NB4 (cell line): ENCODE measurements around the gene CCDC158.

Experiments used
- DNase-seq: peaks from one replicate; pipeline ENCODE4 v3.0.0; 2010; ENCODE audit warnings: low read depth
- H3K4me3 ChIP-seq: one replicate; pipeline ENCODE4 v1.5.1; 2011; ENCODE audit warnings: mild to moderate bottlenecking, low read depth, low read length, moderate library complexity
- CTCF ChIP-seq: IDR thresholded peaks from one replicate; pipeline ENCODE4 v1.5.1; 2012; ENCODE audit warnings: low read depth, low read length
- MAX ChIP-seq: IDR thresholded peaks from 2 replicates; pipeline ENCODE4 v1.6.1; 2011; ENCODE audit warnings: low read depth, low read length
- MYC ChIP-seq: IDR thresholded peaks from 2 replicates; pipeline ENCODE4 v1.6.1; 2011; ENCODE audit warnings: low read depth, low read length
- POLR2A ChIP-seq: IDR thresholded peaks from 2 replicates; pipeline ENCODE4 v1.6.1; 2011; ENCODE audit warnings: mild to moderate bottlenecking; ENCODE audit not compliant: insufficient read length; ENCODE audit errors: extremely low read depth

Gene CCDC158

DNA sequence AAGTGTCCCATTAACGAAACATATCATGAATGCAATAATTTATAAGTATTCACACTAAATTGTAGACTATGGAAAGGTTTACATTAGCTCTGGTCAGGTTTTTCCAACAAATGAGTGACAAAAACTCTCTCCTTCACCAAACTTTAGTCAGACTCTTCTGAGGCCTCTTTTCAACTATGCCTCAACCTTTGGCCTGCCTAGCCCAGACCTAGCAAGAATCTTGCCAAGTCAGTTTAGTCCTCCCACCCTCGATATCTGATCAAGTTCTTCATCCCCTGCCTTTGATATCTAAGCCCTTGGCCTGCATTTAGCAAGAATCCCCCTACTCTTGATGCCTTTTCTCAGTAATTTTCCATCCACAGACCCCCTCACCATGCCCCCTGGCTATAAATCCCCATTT lies 37.9 kb downstream of the CCDC158 start:
- no peak for TF ChIP-seq POLR2A
- no peak for TF ChIP-seq CTCF
- TF ChIP-seq MYC = no peak
- no peak for TF ChIP-seq MAX
- no peak for DNase-seq
- H3K4me3 ChIP-seq = no peak overlapping the region

DNA sequence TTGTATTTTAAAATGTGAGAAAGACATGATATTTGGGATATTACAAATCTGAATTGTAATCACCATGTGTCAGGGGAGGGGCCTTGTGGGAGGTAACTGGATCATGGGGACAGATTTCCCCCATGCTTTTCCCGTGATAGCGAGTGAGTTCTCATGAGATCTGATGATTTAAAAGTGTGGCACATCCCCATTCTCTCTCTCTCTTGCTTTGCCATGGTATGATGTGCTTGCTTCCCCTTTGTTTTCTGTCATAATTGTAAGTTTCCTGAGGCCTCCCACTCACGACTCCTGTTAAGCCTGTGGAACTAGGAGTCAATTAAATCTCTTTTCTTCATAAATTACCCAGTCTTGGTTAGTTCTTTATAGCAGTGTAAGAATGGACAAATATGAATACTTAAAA lies 39.0 kb downstream of the CCDC158 start:
- DNase-seq = no peak
- no peak overlapping the region for H3K4me3 ChIP-seq
- TF ChIP-seq POLR2A (no peak), MYC (no peak), MAX (no peak), CTCF (no peak)

DNA sequence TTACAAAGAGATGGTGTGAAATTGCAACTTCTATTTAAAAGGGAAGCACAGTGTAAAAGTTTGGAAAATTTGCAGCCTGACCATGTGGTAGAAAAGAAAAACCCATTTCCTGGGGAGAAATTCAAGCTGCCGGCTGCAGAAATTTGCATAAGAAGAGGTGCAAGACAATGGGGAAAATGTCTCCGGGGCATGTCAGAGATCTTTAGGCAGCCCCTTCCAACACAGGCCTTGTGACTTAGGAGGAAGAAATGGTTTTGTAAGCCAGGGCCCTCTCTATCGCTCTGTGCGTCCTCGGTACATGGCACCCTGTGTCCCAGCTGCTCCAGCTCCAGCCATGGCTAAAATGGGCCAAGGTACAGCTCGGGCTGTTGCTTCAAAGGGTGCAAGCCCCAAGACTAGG lies 40.4 kb downstream of the CCDC158 start:
- no peak for TF ChIP-seq POLR2A
- TF ChIP-seq MAX = no peak
- no peak for TF ChIP-seq MYC
- TF ChIP-seq CTCF = no peak
- no peak overlapping the region for H3K4me3 ChIP-seq
- no peak for DNase-seq

- H3K4me3 ChIP-seq = no peak overlapping the region
- peak; percentile 58 for DNase-seq
- TF ChIP-seq CTCF (peak; percentile 57), POLR2A (no peak), MAX (no peak), MYC (no peak)
These were observed 43.0 kb downstream of the CCDC158 start for GRCh38 chr4:76377911-76378310.

DNA sequence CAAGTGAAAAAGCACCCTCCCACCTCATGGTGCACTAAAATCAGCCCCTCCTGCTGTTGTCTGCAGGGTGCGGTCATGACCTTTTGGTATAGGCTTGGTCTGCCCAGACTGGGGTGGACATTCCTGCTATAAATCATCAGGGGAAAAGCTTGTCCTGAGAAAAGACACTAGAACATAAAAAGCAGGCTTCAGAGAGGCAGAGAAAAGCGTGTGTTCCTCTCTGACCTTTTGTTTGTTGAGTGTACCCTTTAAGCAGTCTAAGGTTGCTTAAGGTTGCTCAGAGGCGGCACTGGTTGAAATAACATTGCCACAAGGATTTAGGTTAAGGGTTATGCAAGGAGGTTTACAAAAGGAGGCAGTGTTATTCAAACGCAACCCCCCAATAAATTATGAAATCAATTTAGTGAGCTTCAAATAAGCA lies 43.5 kb downstream of the CCDC158 start:
- H3K4me3 ChIP-seq = no peak overlapping the region
- DNase-seq = peak; percentile 32
- TF ChIP-seq MAX (no peak), CTCF (no peak), POLR2A (no peak), MYC (no peak)

- no peak for DNase-seq
- no peak overlapping the region for H3K4me3 ChIP-seq
- TF ChIP-seq MYC = no peak
- no peak for TF ChIP-seq MAX
- no peak for TF ChIP-seq CTCF
- no peak for TF ChIP-seq POLR2A
These were observed 44.4 kb downstream of the CCDC158 start for GRCh38 chr4:76376534-76376933.
